ENCODE measurements around the gene PMS1.
"Not testable (repeated sequence)": the region's sequence is repeated elsewhere in the genome, so short reads cannot be mapped to it uniquely, and the experiment has no call there.

Gene PMS1

DNA sequence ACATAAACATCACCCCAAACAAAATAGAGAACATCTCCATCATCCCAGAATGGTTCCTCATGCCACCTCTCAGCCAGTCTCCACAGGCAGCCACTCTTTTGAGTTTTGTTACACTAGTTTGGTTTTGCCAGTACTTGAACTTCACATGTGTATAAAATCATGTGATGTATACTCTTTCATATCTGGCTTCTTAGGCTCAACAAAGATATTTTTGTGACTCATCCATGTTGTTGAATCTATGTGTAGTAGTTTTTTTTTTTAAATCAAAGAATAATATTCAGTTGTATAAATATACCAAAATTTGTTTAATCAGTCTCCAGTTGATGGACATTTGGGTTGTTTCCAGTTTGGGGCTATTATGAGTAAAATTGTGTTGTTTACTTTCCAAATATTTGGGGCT, 75.9 kb downstream of the PMS1 start:
- no peak for DNase-seq (ENCODE audit: insufficient read length, low spot score)
- no peak for FAIRE-seq

DNA sequence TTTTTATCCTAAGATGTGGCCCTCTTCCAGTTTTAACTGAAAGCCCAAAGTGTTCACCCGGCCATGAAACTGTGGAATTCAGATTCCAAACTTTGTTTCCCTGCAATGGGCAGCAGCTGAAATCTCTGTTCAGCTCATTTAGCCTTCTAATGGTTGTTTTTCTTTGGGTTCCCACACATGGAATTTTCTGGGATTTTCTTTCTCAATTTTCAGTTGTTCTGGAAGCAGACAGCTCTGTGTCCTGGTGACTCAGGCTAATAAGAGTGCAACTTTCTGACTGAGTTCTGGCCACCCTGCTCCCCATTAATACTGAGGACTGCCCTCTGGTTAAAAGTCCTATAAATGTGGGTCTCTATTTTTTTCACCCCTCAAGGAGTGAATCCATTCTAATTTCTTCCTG, 78.5 kb downstream of the PMS1 start:
- FAIRE-seq (no peak), DNase-seq (ENCODE audit: insufficient read length, low spot score) (no peak)

- FAIRE-seq (no peak), DNase-seq (ENCODE audit: insufficient read length, low spot score) (no peak)
These were observed 81.6 kb downstream of the PMS1 start for GRCh38 chr2:189865826-189866225.

DNA sequence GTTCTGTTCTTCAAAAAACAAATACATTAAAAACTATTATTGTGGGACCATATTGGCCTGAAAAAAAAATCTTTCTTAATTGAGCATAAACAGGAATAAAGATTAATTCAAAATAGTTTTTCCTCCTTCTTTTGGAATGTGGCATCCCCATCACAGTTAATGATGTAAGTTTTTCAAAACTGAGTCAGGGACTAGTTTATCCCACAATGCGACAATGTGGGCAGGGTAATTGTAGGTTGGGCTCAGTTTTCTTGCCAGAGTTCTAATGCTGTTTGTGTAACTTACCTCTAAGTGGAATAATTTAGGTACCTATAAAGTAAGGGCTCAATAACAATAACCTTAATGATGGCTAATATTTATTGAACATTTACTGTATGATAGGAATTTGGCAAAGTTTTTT, 82.0 kb downstream of the PMS1 start:
- FAIRE-seq (no peak), DNase-seq (ENCODE audit: insufficient read length, low spot score) (no peak)

- no peak for FAIRE-seq
These were observed 84.6 kb downstream of the PMS1 start for GRCh38 chr2:189868896-189869295.

GRCh38 chr2:189870381-189871085, 86.3 kb downstream of the PMS1 start:
- FAIRE-seq (no peak), DNase-seq (ENCODE audit: insufficient read length, low spot score) (no peak)

More at GRCh38 chr2:189868896-189869295, 84.6 kb downstream of the PMS1 start:
- DNase-seq (ENCODE audit: insufficient read length, low spot score) = no peak

DNA sequence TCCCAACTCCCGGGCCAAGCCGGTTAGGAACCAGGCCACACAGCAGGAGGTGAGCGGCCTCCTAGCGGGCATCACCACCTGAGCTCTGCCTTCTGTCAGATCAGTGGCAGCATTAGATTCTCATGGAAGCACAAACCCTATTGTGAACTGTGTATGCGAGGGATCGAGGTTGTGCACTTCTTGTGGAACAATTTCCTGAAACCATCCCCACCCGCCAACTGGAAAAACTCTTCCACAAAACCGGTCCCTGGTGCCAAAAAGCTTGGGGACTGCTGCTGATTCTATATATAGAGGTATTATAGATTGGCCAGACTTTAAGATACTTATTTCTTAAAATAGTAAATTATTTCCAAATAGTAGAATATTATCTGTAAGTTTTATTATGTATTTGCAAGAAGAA, 89.4 kb downstream of the PMS1 start:
- no peak for DNase-seq (ENCODE audit: insufficient read length, low spot score)
- FAIRE-seq = no peak

DNA sequence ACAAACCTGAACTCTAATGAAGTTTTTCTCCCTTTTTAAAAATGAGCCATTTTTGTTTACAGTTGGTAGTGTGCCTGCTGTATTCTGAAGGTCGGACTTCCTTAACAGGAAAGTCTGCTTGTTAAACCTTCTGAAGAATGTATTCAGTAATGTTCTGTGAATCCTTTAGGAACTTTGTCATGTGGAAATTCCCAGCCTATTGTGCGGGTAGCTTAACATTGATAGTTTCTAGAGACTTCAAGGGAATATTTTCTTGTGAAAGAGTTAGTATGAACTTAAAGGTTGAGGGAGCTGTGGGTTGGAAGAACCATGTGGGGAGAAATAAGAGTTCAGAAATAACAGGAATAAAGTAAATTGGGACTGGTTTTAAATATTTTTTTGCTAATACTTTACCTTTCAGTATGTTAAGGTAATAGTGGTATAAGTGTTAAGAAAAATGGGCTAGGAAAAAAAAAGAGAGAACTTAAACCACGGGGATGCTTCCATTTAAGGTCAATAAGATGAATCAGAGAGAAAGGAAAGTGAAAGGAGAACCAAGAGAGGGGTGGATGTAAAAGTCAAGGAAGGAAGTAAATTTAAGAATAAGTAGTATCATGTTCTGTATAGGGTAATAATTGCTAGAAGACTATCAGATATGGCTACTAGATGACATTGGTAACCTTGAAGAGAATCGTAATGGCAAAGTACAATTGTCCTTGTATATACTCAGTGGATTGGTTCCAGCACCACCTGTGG, 90.5 kb downstream of the PMS1 start:
- DNase-seq (ENCODE audit: insufficient read length, low spot score) = no peak

DNA sequence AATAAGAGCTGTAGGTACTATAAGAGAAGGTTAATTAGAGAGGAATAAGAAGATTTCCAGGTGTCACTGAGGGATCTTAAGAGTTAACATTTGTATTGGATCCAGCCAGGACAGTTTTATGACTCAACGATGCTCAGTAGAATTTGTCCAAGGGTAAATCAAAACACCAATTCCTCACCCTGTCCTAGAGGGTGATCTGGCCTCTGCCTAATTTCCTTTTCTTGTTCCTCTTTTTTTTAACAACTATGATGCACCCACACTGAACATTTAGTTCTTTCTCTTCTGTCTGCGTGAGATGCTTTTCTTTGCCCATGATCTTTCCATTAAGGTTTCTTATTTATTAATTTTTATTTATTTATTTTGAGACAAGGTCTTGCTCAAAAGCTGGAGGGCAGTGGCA, 92.0 kb downstream of the PMS1 start:
- no peak for DNase-seq (ENCODE audit: insufficient read length, low spot score)
- no peak for FAIRE-seq

More for the DNA sequence above, 90.5 kb downstream of the PMS1 start:
- peak; percentile 4 for FAIRE-seq

DNA sequence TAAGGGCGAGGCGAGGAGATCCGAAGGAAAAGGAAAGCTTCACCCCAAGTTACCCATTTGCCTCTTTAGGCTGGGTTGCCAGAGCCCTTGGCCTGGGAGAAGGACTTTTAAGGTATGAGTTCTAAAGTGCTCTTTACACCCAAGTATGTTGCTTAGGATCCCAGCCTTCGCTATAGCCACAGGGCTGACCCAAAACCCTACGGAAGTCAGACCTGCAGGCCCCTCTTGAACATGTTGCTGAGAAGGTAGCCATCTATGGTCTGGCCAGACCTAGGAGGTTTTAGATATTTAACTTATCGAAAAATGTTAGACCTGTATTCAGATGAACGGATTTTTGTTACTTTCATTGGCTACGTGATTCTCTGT, 95.4 kb downstream of the PMS1 start:
- FAIRE-seq (no peak), DNase-seq (ENCODE audit: insufficient read length, low spot score) (no peak)

DNA sequence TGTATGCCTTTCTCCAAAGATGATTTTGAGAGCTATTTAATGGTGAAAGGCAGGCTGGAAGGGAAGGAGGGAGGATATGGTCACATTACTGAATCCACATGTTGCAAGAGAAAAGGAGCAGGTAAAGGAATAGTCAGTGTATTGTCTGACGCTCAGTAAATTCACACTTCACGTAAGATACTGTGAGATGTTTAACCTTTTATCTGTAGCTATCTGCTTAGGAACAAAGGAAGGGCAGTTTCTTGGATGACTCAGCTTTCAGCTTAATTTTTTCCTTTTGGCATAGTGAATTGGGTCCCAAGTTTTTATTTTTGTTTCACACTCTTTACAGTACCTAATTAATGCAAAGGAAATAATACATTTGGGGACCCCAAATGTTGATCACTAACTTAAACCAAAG, 96.2 kb downstream of the PMS1 start:
- FAIRE-seq = no peak
- no peak for DNase-seq (ENCODE audit: insufficient read length, low spot score)

- no peak for DNase-seq (ENCODE audit: insufficient read length, low spot score)
- peak; percentile 23 for FAIRE-seq
These were observed 96.7 kb downstream of the PMS1 start for GRCh38 chr2:189880832-189881492.

GRCh38 chr2:189885368-189885767, 101.1 kb downstream of the PMS1 start:
- FAIRE-seq = no peak
- no peak for DNase-seq (ENCODE audit: insufficient read length, low spot score)

GRCh38 chr2:189892546-189893294, 108.5 kb downstream of the PMS1 start:
- FAIRE-seq; DNase-seq (ENCODE audit: insufficient read length, low spot score): not testable (repeated sequence)

GRCh38 chr2:189896809-189897208, 112.6 kb downstream of the PMS1 start:
- no peak for FAIRE-seq

GRCh38 chr2:189899101-189899500, 114.9 kb downstream of the PMS1 start:
- FAIRE-seq (no peak), DNase-seq (ENCODE audit: insufficient read length, low spot score) (no peak)

More at GRCh38 chr2:189896809-189897208, 112.6 kb downstream of the PMS1 start:
- DNase-seq (ENCODE audit: insufficient read length, low spot score) = no peak

DNA sequence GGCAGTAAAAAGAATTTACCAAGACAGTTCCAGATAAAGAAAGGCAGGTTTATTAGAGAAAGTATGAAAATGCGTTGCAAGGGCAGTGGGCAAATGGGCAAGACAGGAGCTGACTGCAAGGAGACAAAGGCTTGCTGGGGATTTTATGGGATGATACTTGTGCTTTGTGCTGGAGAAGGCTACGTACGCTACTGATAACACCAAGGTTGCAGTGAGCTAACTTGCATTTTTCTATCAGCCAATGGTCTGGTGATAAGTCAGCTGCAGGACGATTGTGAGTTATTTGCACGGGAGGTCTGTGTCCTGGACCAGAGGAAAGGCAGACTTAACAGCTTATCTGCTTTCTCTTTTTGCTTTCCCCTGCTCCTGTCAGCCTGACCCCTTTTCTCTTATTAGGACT, 116.5 kb downstream of the PMS1 start:
- FAIRE-seq = no peak
- no peak for DNase-seq (ENCODE audit: insufficient read length, low spot score)

DNA sequence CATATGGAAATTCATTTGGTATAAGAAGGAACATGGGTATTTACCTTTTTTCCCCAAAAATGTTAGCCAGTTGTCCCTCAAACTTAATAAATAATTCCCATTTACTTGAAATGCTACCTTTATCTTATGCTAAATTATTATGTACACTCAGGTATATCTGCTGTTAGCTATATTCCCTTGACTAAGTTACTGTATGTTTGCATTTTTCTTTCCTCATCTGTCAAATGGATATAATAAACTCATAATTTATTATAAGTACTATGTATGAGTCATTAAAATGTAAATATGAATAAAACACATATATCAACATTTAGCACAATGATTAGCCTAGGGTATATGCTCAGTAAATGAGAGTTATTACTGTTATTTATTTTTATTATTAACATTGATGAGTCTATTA, 117.4 kb downstream of the PMS1 start:
- no peak for FAIRE-seq
- no peak for DNase-seq (ENCODE audit: insufficient read length, low spot score)

- DNase-seq (ENCODE audit: insufficient read length, low spot score) (no peak), FAIRE-seq (peak; percentile 44)
These were observed 129.6 kb downstream of the PMS1 start for GRCh38 chr2:189913821-189914220.

- DNase-seq (ENCODE audit: insufficient read length, low spot score) = no peak
- no peak for FAIRE-seq
These were observed 132.4 kb downstream of the PMS1 start for GRCh38 chr2:189916651-189917050.
